ENCODE measurements around the gene HS3ST5. TPM values are rescaled to one million over a fixed set of nuclear protein-coding genes. Genes with fewer than 3 reads are reported as not detected.
"Not testable (repeated sequence)": the region's sequence is repeated elsewhere in the genome, so short reads cannot be mapped to it uniquely, and the experiment has no call there.

HS3ST5 gene
- total and polyA plus RNA-seq, 2 experiments from 2014 or later: 2.4 to 4.1 TPM

DNA sequence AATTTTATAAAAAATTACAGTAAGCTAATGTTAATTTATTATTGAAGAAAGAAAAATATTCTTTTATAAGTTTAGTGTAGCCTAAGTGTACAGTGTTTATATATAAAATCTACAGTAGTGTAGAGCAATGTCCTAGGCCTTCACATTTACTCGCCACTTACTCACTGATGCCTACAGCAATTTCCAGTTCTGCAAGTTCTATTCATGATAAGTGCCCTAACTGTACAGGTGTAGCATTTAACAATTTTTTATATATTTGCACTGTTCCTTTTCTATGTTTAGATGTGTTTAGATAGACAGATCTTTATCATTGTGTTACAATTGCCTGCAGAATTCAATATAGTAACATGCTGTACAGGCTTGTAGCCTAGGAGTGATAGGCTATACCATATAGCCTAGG lies 291.8 kb downstream of the HS3ST5 start:
- H3K27me3 ChIP-seq: no peaks in the 10 kb centered on the region
- H3K4me3 ChIP-seq: no peak overlapping the region
- H3K36me3 ChIP-seq: no peaks in the 10 kb centered on the region
- TF ChIP-seq, protein P1, sequence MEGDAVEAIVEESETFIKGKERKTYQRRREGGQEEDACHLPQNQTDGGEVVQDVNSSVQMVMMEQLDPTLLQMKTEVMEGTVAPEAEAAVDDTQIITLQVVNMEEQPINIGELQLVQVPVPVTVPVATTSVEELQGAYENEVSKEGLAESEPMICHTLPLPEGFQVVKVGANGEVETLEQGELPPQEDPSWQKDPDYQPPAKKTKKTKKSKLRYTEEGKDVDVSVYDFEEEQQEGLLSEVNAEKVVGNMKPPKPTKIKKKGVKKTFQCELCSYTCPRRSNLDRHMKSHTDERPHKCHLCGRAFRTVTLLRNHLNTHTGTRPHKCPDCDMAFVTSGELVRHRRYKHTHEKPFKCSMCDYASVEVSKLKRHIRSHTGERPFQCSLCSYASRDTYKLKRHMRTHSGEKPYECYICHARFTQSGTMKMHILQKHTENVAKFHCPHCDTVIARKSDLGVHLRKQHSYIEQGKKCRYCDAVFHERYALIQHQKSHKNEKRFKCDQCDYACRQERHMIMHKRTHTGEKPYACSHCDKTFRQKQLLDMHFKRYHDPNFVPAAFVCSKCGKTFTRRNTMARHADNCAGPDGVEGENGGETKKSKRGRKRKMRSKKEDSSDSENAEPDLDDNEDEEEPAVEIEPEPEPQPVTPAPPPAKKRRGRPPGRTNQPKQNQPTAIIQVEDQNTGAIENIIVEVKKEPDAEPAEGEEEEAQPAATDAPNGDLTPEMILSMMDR (IDR thresholded peaks at IDR 0.05; ENCODE audit: low read depth, low read length): no peak
- peaks cover 4% of the 10 kb centered on the region for H3K4me1 ChIP-seq (ENCODE audit: low read depth)
- DNase-seq (ENCODE audit: low read depth in 1 of 2, low spot score in 1 of 2): no peak
- H3K9me3 ChIP-seq (ENCODE audit: low read depth): no peaks in the 10 kb centered on the region
- no peak overlapping the region for H3K27ac ChIP-seq

DNA sequence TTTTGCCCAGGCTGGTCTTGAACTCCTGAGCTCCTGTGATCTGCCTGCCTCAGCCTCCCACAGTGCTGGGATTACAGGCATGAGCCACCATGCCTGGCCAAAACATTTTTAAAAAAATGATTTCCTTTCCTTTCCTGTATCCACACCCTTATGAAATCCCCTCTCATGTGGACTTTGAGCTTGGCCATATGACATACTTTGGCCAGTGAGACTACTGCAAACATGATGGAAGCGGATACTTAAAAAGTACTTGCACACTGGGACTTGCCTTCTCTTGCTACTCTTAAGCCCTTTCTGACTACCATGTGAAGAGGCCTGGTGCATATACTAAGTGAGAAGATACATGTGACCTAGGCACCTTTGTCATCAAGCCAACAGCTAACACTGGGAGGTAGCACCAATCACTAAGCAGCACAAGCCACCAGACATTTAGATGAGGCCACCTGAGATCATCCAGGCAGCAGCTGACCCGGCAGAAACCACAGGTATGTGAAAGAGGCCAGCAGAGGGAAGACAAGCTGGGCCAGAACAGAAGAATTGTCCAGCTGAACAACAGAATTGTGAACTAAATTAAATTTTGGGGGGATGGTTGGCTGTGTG lies 293.4 kb downstream of the HS3ST5 start:
- TF ChIP-seq, protein P1 (IDR thresholded peaks at IDR 0.05; ENCODE audit: low read depth, low read length): no peak
- H3K9me3 ChIP-seq (ENCODE audit: low read depth): no peaks in the 10 kb centered on the region
- no peak for DNase-seq (ENCODE audit: low read depth in 1 of 2, low spot score in 1 of 2)
- H3K4me3 ChIP-seq: no peak overlapping the region
- H3K4me1 ChIP-seq (ENCODE audit: low read depth): peaks cover 4% of the 10 kb centered on the region
- no peaks in the 10 kb centered on the region for H3K36me3 ChIP-seq
- no peak overlapping the region for H3K27ac ChIP-seq
- H3K27me3 ChIP-seq: no peaks in the 10 kb centered on the region

DNA sequence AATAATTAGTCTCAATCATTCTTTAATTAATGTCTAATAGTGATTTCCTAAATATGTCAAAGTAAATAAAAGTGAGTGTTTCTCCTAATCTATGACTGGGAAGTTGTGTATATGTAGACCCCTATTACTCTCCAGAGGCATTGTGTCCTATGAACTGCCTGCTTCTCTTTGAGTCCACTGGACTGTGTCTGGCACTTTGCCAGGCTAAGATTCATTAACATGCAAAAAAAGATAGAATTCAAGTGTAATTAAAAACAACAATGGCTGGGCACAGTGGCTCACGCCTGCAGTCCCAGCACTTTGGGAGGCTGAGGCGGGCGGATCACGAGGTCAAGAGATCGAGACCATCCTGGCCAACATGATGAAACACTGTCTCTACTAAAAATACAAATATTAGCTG lies 298.3 kb downstream of the HS3ST5 start:
- H3K27ac ChIP-seq: not testable (repeated sequence)

DNA sequence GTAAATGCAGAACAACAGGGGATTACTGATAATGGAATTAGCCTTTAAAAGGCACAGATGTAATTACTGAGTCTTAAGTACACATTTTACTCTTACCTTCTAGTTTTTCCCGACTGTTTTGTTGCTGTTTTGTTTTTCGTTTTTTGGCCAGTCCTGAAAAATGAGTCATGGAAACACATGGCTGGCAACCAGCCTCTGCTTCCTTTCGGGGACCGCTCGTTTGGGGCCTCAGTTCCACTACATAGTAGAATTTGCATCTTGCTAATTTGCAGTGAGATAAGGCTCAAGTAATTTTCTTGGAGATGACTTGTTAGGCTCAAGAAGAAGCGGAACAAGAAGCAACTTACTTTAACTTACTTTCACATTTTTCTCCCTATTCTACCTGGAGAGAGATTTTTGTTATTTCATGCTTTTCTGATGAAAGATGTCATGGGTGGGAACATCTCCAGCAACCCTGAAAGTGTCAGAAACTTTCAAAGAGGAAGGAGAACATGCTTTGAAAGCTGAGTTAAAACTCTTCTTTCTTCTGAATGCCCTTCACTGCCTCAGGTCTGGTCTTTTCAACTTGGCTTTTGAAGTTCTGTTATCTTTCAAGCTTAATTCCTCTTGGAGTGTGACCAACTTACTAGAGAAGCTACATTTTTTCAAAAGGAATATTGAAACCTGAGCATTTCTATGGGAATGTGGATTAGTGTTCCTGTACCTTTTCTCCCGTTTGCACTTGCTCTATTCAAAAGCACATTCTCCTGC lies 300.4 kb downstream of the HS3ST5 start:
- Histone ChIP-seq H3K9me3 (ENCODE audit: low read depth) (no peaks in the 10 kb centered on the region), H3K4me3 (no peak overlapping the region), H3K36me3 (no peaks in the 10 kb centered on the region), H3K27ac (peak overlapping the region; percentile 6), H3K27me3 (no peaks in the 10 kb centered on the region), H3K4me1 (ENCODE audit: low read depth) (peaks cover 8% of the 10 kb centered on the region)
- TF ChIP-seq, protein P1 (IDR thresholded peaks at IDR 0.05; ENCODE audit: low read depth, low read length): no peak
- peak in 1 of 2 donors; percentile 27 for DNase-seq (ENCODE audit: low read depth in 1 of 2, low spot score in 1 of 2)

More for the DNA sequence above, 298.3 kb downstream of the HS3ST5 start:
- not testable (repeated sequence) for H3K9me3 ChIP-seq (ENCODE audit: low read depth); H3K4me3 ChIP-seq; H3K4me1 ChIP-seq (ENCODE audit: low read depth); H3K27me3 ChIP-seq; DNase-seq (ENCODE audit: low read depth in 1 of 2, low spot score in 1 of 2); H3K36me3 ChIP-seq

DNA sequence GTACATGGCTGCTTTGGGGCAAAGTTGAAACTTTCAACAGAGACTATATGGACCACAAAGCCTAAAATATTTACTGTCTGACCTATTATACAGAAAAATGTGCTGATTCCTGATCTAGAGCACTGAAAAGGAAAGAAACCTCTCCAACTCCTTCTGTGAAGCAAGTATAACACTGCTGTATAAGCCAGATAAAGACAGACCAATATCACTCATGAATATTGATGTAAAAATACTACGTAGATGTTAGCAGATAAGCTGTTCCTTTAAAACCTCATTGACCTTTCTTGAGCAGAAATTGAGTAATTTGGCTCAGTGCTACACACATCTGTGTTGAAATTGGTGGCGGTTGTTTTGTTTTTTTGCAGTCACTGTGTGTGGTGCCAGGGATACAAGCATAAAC lies 302.0 kb downstream of the HS3ST5 start:
- Histone ChIP-seq H3K9me3 (ENCODE audit: low read depth) (no peaks in the 10 kb centered on the region), H3K36me3 (no peaks in the 10 kb centered on the region), H3K4me3 (no peak overlapping the region), H3K4me1 (ENCODE audit: low read depth) (peaks cover 8% of the 10 kb centered on the region), H3K27me3 (no peaks in the 10 kb centered on the region), H3K27ac (no peak overlapping the region)
- TF ChIP-seq, protein P1 (IDR thresholded peaks at IDR 0.05; ENCODE audit: low read depth, low read length): no peak
- peak in 1 of 2 donors; percentile 56 for DNase-seq (ENCODE audit: low read depth in 1 of 2, low spot score in 1 of 2)

DNA sequence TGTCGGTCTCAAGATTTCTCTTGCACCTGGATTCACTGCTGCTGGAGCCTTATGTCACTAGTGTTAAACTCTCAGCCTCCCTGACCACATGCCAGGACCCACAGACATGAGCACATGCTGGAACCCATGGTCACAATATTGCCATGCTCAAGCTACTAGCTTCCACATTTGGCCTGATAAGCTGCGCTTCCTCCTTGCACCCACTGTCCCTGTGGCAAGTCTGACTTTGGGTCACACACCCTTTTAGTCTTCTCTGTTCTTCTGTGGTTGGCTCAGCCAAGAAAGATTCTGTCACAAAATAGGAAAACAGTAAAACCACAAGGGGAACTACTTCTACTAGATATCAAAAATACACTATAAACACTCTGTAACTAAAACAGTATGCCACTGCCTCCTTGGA lies 303.0 kb downstream of the HS3ST5 start:
- H3K4me1 ChIP-seq (ENCODE audit: low read depth): peaks cover 8% of the 10 kb centered on the region
- no peaks in the 10 kb centered on the region for H3K9me3 ChIP-seq (ENCODE audit: low read depth)
- no peaks in the 10 kb centered on the region for H3K27me3 ChIP-seq
- no peak overlapping the region for H3K4me3 ChIP-seq
- no peak for DNase-seq (ENCODE audit: low read depth in 1 of 2, low spot score in 1 of 2)
- TF ChIP-seq, protein P1 (IDR thresholded peaks at IDR 0.05; ENCODE audit: low read depth, low read length): no peak
- no peak overlapping the region for H3K27ac ChIP-seq
- H3K36me3 ChIP-seq: no peaks in the 10 kb centered on the region

Measured in cardiac muscle cell (in vitro differentiated cells and primary cell).